K562 treated with DMSO at 1 percent for 48 hours (cell line): Measurements from ENCODE around the gene FTL. TPM values are rescaled to one million over a fixed set of nuclear protein-coding genes. Genes with fewer than 3 reads are reported as not detected.

Source experiments
- total RNA-seq: library from RNA; unstranded; fragments of 300-600 nt; gene quantifications from 2 replicates; pipeline ENCODE4 v1.2.3, GENCODE V29; 2022; ENCODE audit warnings: low replicate concordance; ENCODE audit errors: extremely low read depth

FTL gene
- 5,393 and 6,511 TPM in 2 replicates for total RNA-seq

DNA sequence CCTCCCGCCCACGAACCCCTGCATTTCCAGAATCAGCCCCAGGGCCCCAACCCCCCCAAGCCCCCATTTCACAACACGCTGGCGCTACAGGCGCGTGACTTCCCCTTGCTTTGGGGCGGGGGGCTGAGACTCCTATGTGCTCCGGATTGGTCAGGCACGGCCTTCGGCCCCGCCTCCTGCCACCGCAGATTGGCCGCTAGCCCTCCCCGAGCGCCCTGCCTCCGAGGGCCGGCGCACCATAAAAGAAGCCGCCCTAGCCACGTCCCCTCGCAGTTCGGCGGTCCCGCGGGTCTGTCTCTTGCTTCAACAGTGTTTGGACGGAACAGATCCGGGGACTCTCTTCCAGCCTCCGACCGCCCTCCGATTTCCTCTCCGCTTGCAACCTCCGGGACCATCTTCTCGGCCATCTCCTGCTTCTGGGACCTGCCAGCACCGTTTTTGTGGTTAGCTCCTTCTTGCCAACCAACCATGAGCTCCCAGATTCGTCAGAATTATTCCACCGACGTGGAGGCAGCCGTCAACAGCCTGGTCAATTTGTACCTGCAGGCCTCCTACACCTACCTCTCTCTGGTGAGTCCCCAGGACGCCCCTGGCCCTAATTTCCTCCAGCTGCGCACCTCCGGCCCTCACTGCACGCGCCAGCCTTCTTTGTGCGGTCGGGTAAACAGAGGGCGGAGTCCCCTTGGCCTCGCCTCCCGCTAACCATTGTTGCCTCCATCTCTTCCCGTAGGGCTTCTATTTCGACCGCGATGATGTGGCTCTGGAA, at the start of gene FTL:
Gene FTL (plus strand): TSS at position 270 of the 766 bp plus-strand sequence. CDS start 199 bp downstream, at position 469.

DNA sequence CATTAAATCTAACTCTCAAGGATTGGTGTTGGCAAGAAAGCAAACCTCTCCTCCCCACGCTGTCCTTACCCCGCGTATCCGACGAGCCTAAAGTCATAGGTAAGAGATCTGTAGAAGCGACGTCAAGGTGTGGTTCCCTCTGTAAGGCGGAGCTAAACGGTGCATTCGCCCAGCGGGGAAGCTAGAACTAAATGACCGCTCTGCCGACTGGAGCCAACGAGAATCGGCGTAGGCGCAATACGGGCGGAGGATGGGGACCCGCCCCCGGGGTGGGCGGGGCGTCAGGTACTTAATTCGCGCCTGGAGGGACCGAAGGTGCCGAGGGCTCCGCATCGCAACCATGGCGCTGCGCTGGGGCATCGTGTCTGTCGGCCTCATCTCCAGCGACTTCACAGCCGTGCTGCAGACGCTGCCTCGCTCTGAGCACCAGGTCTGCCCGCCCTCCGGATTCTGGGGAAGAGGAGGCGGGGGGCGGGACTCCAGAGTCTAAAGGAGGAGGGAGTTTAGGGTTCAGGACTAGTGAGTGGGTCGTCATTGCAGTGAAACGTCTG, 31.7 kb upstream of the FTL start, which contains the start of gene DHDH:
Gene DHDH (plus strand): TSS at position 318 of the 551 bp plus-strand sequence. CDS start 23 bp downstream, at position 341.

DNA sequence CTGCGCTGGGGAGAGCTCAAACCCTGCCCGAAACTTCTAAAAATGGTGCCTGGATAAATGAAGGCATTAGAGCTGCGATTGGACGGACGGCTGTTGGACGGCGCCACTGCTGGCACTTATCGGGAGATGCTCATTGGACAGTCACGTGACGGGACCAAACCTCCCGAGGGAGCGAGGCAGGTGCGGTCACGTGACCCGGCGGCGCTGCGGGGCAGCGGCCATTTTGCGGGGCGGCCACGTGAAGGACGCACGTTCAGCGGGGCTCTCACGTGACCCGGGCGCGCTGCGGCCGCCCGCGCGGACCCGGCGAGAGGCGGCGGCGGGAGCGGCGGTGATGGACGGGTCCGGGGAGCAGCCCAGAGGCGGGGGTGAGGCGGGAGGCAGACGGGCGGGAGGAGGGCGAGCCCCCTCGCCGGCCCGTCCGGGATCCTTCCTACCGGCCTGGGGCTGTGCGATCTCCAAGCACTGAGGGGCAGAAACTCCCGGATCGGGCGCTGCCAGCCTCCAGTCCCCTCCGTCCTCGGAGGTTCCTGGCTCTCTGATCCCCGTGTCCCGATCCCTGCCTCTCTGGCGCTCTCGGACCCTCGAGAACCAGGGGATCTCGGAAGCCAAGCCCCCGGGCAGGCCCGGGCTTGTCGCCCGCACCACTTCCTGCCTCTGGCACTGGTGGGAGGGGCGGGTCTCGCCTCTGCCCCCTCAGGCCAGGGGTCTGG, 10.4 kb upstream of the FTL start, which contains the start of gene BAX:
Gene BAX (plus strand): TSS at position 281 of the 713 bp plus-strand sequence. CDS start 54 bp downstream, at position 335.

DNA sequence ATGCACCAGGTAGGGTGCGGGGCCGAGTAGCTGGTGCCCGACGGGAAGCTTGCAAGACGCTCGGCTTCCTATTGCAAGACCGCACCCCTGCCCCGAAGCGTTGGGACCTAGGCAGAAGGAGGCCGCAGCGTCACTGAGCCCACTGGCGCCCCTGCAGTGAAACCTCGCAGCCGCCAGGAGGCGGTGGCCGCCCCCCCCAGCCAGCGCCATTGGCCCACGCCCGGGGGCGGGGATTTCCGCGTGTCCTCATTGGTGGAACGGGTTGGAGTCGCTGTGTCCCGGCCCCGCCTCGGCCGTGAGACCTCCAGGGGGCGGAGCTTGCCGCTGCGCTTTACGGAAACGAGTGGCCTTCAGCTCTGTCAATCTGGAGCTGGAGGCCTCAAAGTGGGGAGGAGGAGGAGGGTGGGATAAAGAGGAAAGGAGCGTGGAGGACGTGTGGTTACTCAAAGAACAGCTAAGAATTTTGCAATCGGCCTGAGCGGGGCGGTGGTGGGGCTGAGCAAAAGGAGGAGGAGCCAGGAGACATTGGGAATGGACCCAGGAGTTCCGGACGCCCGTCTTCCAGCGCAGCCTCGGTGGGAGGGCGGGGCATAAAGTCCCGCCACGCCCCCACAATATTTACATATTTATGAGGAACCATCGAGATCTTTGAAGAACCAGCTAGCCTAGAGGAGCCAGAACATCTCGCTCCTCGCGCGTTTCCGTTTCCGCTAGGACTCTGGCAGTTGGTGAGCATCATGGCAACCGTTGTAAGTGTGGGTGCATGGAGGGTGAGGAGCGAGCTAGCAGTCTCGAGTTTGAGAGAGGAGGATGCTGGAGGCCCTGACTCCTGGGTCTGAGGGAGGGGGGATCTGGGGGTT, 28.3 kb downstream of the FTL start, which contains the start of the genes GYS1 and RUVBL2:
Gene GYS1 (minus strand): TSS at position 135 of the 860 bp plus-strand sequence. CDS start 197 bp downstream, outside the sequence.
Gene RUVBL2 (plus strand): TSS at position 713 of the 860 bp plus-strand sequence. CDS start 25 bp downstream, at position 738.

Other genes starting within 250 kb of the FTL start
- gene MAMSTR, start 245.6 kb upstream of the FTL start, total RNA-seq, result not detected in 2 replicates
- gene RASIP1, start 224.7 kb upstream of the FTL start, total RNA-seq, result not detected in 2 replicates
- gene IZUMO1, start 218.4 kb upstream of the FTL start, total RNA-seq, result not detected in 2 replicates
- not detected in 2 replicates for gene FUT1, start 212.7 kb upstream of the FTL start, total RNA-seq
- not detected in 2 replicates for gene FGF21, start 209.8 kb upstream of the FTL start, total RNA-seq
- not detected in 2 replicates for gene BCAT2, start 154.3 kb upstream of the FTL start, total RNA-seq
- gene HSD17B14, start 128.8 kb upstream of the FTL start, total RNA-seq, result not detected in 2 replicates
- not detected in 2 replicates for gene PLEKHA4, start 96.7 kb upstream of the FTL start, total RNA-seq
- not detected in 2 replicates for gene PPP1R15A, start 92.9 kb upstream of the FTL start, total RNA-seq
- not detected in 2 replicates for gene TULP2, start 66.6 kb upstream of the FTL start, total RNA-seq
- gene NUCB1, start 65.0 kb upstream of the FTL start, total RNA-seq, result 924 and 1,522 TPM in 2 replicates
- not detected in 2 replicates for gene DHDH, start 31.6 kb upstream of the FTL start, total RNA-seq
- not detected in 2 replicates for gene BAX, start 10.4 kb upstream of the FTL start, total RNA-seq
- gene GYS1, start 28.0 kb downstream of the FTL start, total RNA-seq, result 109 TPM in 1 of 2 replicates, not detected in the other
- gene RUVBL2, start 28.6 kb downstream of the FTL start, total RNA-seq, result not detected in 2 replicates
- gene LHB, start 51.8 kb downstream of the FTL start, total RNA-seq, result not detected in 2 replicates
- gene CGB3, start 59.0 kb downstream of the FTL start, total RNA-seq, result not detected in 2 replicates
- gene CGB2, start 66.6 kb downstream of the FTL start, total RNA-seq, result not detected in 2 replicates
- gene CGB1, start 71.6 kb downstream of the FTL start, total RNA-seq, result not detected in 2 replicates
- not detected in 2 replicates for gene CGB5, start 78.5 kb downstream of the FTL start, total RNA-seq
- gene CGB8, start 83.8 kb downstream of the FTL start, total RNA-seq, result not detected in 2 replicates
- gene CGB7, start 92.4 kb downstream of the FTL start, total RNA-seq, result not detected in 2 replicates
- not detected in 2 replicates for gene NTF4, start 99.5 kb downstream of the FTL start, total RNA-seq
- not detected in 2 replicates for gene KCNA7, start 107.4 kb downstream of the FTL start, total RNA-seq
- not detected in 2 replicates for gene SNRNP70, start 120.1 kb downstream of the FTL start, total RNA-seq
- gene LIN7B, start 149.1 kb downstream of the FTL start, total RNA-seq, result not detected in 2 replicates
- gene C19orf73, start 153.8 kb downstream of the FTL start, total RNA-seq, result not detected in 2 replicates
- not detected in 2 replicates for gene PPFIA3, start 154.2 kb downstream of the FTL start, total RNA-seq
- not detected in 2 replicates for gene HRC, start 190.1 kb downstream of the FTL start, total RNA-seq
- 127 TPM in 1 of 2 replicates, not detected in the other for gene TRPM4, start 192.5 kb downstream of the FTL start, total RNA-seq